CD4-positive, alpha-beta T cell (primary cell): Measurements from ENCODE around the gene RAB7B. TPM values are rescaled to one million over a fixed set of nuclear protein-coding genes. Genes with fewer than 3 reads are reported as not detected.

Source experiments
- ATAC-seq: fragments of 200-7000 bp; cut with Tn5 transposase; one replicate; pipeline ENCODE4 v1.10.0; 2022; ENCODE audit warnings: mild to moderate bottlenecking; ENCODE audit not compliant: poor library complexity
- CTCF ChIA-PET: fragments of 350-600 bp; sonication (Branson Sonifier 250); formaldehyde crosslinking; loops from one replicate; lab custom pipeline; 2021; ENCODE audit warnings: antibody characterized with exemption, inconsistent platforms; lab: Charles Lee
- POLR2A ChIA-PET: fragments of 350-600 bp; sonication (Branson Sonifier 250); formaldehyde crosslinking; loops from one replicate; lab custom pipeline; 2021; ENCODE audit warnings: antibody characterized with exemption, inconsistent platforms; lab: Charles Lee
- DNase-seq, 14 experiments: peaks; one replicate each; pipeline ENCODE4 v3.0.0-alpha.2; 2013 to 2020; ENCODE audit warnings: mixed read lengths in 2 of 14
- H3K27ac ChIP-seq, 2 donors: one replicate each; pipeline versions ENCODE4 v1.5.1 to v1.7.0; 2013; ENCODE audit warnings: low read length in 2 of 2, low read depth in 1 of 2, mild to moderate bottlenecking in 1 of 2
- H3K27me3 ChIP-seq, 2 experiments: 1 replicate in 1 of 2; 2 replicates in 1 of 2; pipeline versions ENCODE4 v1.6.1 to v1.7.0; 2013; ENCODE audit warnings: low read length in 2 of 2, control low read depth in 1 of 2, mild to moderate bottlenecking in 1 of 2, moderate library complexity in 1 of 2; ENCODE audit not compliant: insufficient read depth in 2 of 2, control insufficient read depth in 1 of 2
- H3K36me3 ChIP-seq: one replicate; pipeline ENCODE4 v1.6.1; 2013; ENCODE audit warnings: low read length, control low read depth; ENCODE audit not compliant: insufficient read depth
- H3K4me1 ChIP-seq: one replicate; pipeline ENCODE4 v1.6.1; 2013; ENCODE audit warnings: low read length, control low read depth; ENCODE audit not compliant: insufficient read depth
- H3K4me3 ChIP-seq: one replicate; pipeline ENCODE4 v1.5.1; 2013; ENCODE audit warnings: mild to moderate bottlenecking, low read length, moderate library complexity
- H3K9me3 ChIP-seq, 2 experiments: 1 replicate in 1 of 2; 2 replicates in 1 of 2; pipeline versions ENCODE4 v1.6.1 to v1.7.0; 2013; ENCODE audit warnings: low read length in 2 of 2, mild to moderate bottlenecking in 2 of 2, control low read depth in 1 of 2, moderate library complexity in 1 of 2; ENCODE audit not compliant: control insufficient read depth in 1 of 2, insufficient read depth in 1 of 2
- H3K27ac Mint-ChIP-seq: one replicate; pipeline ENCODE4 v1.8.0; 2020; ENCODE audit warnings: mixed read lengths
- H3K27me3 Mint-ChIP-seq: one replicate; pipeline ENCODE4 v1.8.0; 2021; ENCODE audit warnings: mixed read lengths
- H3K36me3 Mint-ChIP-seq: one replicate; pipeline ENCODE4 v1.8.0; 2021; ENCODE audit warnings: low read depth, mixed read lengths
- H3K4me1 Mint-ChIP-seq: one replicate; pipeline ENCODE4 v1.8.0; 2021; ENCODE audit warnings: low read depth, mixed read lengths
- H3K4me3 Mint-ChIP-seq: one replicate; pipeline ENCODE4 v1.8.0; 2020; ENCODE audit warnings: mild to moderate bottlenecking, mixed read lengths
- H3K9me3 Mint-ChIP-seq: one replicate; pipeline ENCODE4 v1.8.0; 2020; ENCODE audit warnings: mixed read lengths
- CTCF ChIP-seq: fragments of 200-600 bp; IDR thresholded peaks from one replicate; pipeline ENCODE4 v1.8.0; 2022; ENCODE audit warnings: antibody characterized with exemption, mild to moderate bottlenecking
- intact Hi-C, 2 experiments: fragments of 100-400 bp; cut with DNase I in 1 of 2; cut with micrococcal nuclease in 1 of 2; formaldehyde crosslinking; loops; one replicate each; pipeline versions ENCODE4 v1.15.1 to v1.9.0; 2023 to 2025; cut with DNase I, micrococcal nuclease
- total RNA-seq, 174 experiments: library from RNA in 2 of 174; stranded (reverse) in 2 of 174; gene quantifications; one replicate each; pipeline ENCODE4 v1.2.3 and lab custom pipeline; 2021 to 2026

RAB7B gene
- total RNA-seq, 2 experiments from 2014 or later: 0.08 TPM; not detected in 1

DNA sequence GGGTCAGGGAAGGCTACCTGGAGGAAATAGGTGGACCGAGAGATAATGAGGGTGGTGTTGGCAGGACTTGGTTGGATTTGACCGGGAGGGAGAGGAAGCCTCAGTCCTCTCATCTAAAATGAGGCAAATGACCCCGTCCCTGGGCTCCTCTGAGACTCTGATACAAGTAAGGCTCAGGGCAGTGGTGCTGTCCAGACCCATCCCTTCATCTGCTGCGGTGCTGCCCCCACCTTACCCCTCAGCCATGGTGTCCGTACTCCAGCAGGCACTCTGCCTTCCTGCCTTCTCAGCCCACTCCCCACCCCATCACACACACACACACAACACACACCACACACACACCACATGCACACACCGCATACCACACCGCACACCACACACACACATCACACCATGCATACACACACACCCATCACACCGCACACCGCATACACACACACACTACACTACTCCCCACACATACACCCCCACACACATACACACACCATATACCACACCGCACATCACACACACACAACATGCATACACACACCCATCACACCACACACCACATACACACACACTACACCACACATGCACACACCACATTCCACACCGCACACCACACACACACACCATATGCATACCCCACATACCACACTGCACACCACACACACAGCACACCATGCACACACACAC, 30.6 kb downstream of the RAB7B start:
- Histone ChIP-seq H3K4me3 (no peak overlapping the region), H3K27ac (no peak overlapping the region), H3K27me3 (no peaks in the 10 kb centered on the region), H3K9me3 (no peaks in the 10 kb centered on the region), H3K36me3 (no peaks in the 10 kb centered on the region), H3K4me1 (no peaks in the 10 kb centered on the region)
- Mint-ChIP-seq H3K36me3 (no peaks in the 10 kb centered on the region), H3K27me3 (peaks cover 4% of the 10 kb centered on the region), H3K27ac (no peak overlapping the region), H3K4me1 (no peaks in the 10 kb centered on the region), H3K9me3 (no peaks in the 10 kb centered on the region), H3K4me3 (no peak overlapping the region)
- intact Hi-C loops: loop anchor here in 1 of 2 experiments (10.0 kb wide), 1 partner anchor 378 kb away; no protein-coding TSS in a partner anchor
- ChIA-PET POLR2A (no interaction called here), CTCF (no interaction called here)
- DNase-seq (no peak), ATAC-seq (no peak)
- no peak for TF ChIP-seq CTCF

DNA sequence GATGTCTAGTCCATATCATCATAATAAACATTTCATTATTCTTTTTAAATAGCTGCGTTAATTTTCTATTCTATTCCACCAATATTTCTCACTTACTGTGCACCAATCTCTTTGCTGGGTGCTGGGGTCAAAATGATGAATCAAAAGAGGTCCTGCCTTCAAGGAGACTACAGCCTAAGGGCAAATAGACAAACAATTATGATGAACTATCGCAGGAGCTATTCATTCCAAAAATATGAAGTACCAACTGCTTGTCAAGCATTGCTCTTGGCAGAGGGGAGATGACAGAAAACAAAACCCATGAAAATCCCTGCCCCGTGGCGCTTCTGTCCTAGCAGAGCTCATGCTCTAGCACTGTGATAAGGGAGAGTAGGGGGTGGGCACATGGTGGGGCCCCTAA, 31.1 kb downstream of the RAB7B start:
- H3K9me3 Mint-ChIP-seq: no peaks in the 10 kb centered on the region
- H3K27me3 ChIP-seq: no peaks in the 10 kb centered on the region
- H3K27ac Mint-ChIP-seq: no peak overlapping the region
- CTCF ChIA-PET: no interaction called here
- H3K4me1 ChIP-seq: no peaks in the 10 kb centered on the region
- no peaks in the 10 kb centered on the region for H3K27me3 Mint-ChIP-seq
- H3K4me3 ChIP-seq: no peak overlapping the region
- H3K27ac ChIP-seq: no peak overlapping the region
- H3K36me3 Mint-ChIP-seq: no peaks in the 10 kb centered on the region
- DNase-seq (no peak), ATAC-seq (no peak)
- intact Hi-C loops: loop anchor here in 1 of 2 experiments (10.0 kb wide), 1 partner anchor 377 kb away; no protein-coding TSS in a partner anchor
- H3K4me3 Mint-ChIP-seq: no peak overlapping the region
- no peaks in the 10 kb centered on the region for H3K4me1 Mint-ChIP-seq
- no peaks in the 10 kb centered on the region for H3K36me3 ChIP-seq
- POLR2A ChIA-PET: no interaction called here
- TF ChIP-seq CTCF: no peak
- H3K9me3 ChIP-seq: no peaks in the 10 kb centered on the region

GRCh38 chr1:205971082-205971481, 32.1 kb downstream of the RAB7B start:
- no peak overlapping the region for H3K4me3 ChIP-seq
- H3K36me3 ChIP-seq: no peaks in the 10 kb centered on the region
- no peak for DNase-seq
- ChIA-PET CTCF (no interaction called here), POLR2A (no interaction called here)
- no peak overlapping the region for H3K27ac Mint-ChIP-seq
- no peaks in the 10 kb centered on the region for H3K9me3 Mint-ChIP-seq
- H3K4me1 ChIP-seq: no peaks in the 10 kb centered on the region
- no peak for ATAC-seq
- no peaks in the 10 kb centered on the region for H3K27me3 ChIP-seq
- H3K9me3 ChIP-seq: no peaks in the 10 kb centered on the region
- no peak overlapping the region for H3K27ac ChIP-seq
- intact Hi-C loops: loop anchor here in 1 of 2 experiments (10.0 kb wide), 1 partner anchor 376 kb away; no protein-coding TSS in a partner anchor
- no peaks in the 10 kb centered on the region for H3K36me3 Mint-ChIP-seq
- H3K27me3 Mint-ChIP-seq: no peaks in the 10 kb centered on the region
- H3K4me3 Mint-ChIP-seq: no peak overlapping the region
- no peaks in the 10 kb centered on the region for H3K4me1 Mint-ChIP-seq
- TF ChIP-seq CTCF: no peak
